ENCODE data around the gene SARS1.
A peak's percentile ranks its signal among the peaks of the same experiment; 100 is the strongest.

SARS1 gene

DNA sequence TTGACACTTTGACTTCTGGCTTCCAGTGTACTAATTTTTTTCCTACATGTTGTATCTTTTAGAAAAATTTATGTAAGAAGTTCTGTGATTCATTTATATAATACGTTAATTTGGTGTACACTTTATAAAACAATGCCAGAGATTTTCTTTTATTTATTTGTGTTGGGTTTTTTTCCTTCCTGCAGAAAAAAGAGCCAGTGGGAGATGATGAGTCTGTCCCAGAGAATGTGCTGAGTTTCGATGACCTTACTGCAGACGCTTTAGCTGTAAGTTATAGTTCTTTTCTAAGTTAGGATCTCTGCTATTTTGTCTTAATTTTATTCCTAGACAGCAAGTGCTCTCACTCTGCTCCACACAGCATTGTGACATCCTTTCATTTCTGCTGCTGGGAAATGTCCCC, 14.4 kb downstream of the SARS1 start:
- no peak for DNase-seq (ENCODE audit: low spot score)

DNA sequence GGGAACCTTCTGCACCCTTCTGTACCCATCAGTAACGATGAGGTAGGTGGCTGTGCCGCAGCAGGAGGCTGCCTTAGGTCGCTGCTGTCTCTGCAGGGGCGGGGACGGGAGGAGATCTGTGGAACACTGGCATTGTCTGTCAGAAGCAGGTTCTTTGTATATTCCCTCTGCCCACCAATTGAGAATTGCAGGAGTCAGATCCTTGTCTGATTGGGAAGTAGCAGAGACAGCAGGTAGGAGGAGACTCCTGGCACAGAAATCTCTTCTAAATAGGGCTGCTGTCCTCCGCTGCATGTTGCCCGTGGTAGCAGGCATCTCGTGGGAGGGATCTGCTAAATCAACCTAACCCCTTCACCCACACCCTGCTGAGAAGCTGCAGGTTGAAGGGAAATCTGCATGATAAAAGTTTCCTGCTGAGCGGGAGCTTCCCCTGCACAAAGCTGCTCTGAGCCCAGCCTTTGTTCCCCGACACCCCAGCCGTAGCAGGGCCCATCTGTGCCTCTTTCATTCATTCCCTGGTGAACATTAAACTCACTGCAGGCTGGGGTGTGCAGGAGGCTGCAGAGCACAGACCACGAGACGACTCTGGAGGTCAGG, 15.9 kb downstream of the SARS1 start:
- DNase-seq (ENCODE audit: low spot score), result no peak

DNA sequence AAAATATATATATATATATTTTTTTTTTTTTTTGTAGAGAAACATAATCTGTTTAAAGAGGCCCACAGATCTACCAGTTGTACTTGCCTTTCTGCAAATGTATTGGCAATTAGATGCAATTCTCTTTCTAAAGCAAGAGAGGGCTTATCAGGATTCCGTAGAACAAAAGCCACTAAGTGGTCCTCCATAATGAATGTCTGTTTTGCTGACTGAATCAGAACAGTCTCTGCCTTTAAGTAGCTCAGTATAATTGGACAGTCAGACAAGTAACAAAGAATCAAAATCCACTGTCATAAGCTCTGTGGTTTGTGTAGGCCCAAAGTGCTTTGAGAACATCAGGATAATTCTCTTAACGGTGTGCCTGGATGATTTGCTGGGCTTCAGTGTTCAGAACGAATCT, 17.3 kb downstream of the SARS1 start:
- DNase-seq (ENCODE audit: low spot score), result no peak

DNA sequence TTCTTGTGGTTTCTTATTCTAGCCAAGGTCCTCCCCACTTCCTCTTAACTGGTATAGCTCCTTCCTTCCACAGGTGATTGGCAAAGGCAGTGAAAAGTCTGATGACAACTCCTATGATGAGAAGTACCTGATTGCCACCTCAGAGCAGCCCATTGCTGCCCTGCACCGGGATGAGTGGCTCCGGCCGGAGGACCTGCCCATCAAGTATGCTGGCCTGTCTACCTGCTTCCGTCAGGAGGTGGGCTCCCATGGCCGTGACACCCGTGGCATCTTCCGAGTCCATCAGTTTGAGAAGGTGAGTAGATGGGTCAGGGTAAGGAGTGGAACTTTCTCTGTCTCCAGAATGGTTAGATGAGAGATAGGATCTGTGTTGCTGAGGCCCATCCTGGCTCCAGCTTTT, 21.4 kb downstream of the SARS1 start:
- DNase-seq (ENCODE audit: low spot score), result no peak

DNA sequence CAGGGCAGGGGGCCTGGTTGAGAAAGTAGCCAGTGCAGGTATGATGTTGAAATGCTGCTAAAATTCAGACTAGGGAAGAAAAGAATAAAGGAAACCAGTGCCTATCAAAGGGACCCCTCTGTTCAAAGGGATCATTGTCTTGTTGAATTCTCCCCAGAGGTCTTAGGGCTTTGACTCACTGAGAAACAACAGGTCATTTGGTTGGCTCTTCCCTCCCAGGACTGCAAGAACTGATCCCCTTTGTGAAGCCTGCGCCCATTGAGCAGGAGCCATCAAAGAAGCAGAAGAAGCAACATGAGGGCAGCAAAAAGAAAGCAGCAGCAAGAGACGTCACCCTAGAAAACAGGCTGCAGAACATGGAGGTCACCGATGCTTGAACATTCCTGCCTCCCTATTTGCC, 23.8 kb downstream of the SARS1 start:
- no peak for DNase-seq (ENCODE audit: low spot score)

DNA sequence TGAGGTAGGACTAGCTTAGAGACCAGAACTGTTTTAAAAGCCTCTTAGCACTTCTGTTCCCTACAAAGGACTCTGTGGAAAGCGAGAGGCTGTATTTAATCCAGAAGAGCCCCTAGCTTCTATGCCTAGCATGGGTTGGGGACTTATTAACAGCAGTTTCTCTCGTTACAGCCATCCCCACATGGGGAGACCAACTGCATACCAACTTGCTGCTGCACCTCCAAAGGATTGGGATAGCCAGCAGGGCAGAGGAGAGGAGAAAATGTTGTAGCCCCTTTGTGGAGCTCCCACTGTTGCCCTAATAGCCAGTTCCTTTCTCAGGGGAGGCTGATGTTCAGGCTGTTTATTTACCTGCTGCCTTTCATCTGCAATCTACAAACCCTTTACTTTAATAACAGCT, 24.7 kb downstream of the SARS1 start:
- DNase-seq (ENCODE audit: low spot score), result no peak

DNA sequence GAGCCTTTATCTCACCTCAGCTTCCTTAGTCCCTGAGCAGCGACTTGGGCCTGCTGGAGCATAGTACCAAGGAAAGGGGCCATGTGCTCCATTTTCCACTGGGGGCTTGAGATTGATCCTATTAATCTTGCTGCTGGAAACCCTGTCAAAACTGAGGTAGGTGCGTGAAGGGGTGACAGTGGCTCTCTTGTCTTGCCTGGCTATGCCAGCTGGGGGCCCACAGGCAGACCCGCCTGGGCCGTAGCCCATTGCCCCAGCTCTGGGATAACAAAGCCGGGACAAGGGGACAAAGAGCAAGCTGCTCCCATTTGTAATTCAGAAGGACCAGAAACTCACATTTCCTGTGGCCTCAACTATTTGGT, 25.3 kb downstream of the SARS1 start:
- DNase-seq (ENCODE audit: low spot score), result no peak

DNA sequence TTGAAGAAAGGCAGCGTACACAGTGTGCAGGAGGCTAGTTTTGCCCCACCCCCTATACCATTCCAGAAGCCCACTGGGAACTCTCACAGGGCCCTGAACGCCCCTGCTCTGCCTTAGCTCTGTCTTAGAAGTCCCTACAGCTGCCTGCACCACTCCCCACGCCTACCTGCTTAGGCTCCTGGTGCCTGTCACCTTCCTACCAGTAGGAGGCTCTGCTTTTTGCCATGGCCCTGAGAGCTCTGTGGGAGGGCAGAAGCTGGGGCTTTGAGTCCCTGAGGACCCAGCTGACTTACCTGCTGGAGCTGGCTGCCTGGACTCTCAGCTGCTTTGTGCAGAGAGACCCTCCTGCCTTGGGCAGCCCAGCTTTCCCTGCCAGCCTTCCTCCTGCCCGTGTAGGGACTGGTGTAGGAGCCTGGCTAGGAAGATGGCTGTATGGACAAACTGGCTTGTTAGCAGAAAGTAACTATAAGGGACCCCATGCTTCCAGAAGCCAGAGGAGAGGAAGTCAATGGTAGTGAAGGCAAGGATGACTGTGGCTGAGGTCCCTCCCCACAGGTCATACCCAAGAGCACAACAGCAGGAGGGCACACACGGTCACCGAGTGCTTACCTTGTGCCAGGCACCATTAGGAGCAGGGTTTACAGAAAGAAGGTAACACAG, 25.8 kb downstream of the SARS1 start:
- DNase-seq (ENCODE audit: low spot score), result peak; percentile 36

DNA sequence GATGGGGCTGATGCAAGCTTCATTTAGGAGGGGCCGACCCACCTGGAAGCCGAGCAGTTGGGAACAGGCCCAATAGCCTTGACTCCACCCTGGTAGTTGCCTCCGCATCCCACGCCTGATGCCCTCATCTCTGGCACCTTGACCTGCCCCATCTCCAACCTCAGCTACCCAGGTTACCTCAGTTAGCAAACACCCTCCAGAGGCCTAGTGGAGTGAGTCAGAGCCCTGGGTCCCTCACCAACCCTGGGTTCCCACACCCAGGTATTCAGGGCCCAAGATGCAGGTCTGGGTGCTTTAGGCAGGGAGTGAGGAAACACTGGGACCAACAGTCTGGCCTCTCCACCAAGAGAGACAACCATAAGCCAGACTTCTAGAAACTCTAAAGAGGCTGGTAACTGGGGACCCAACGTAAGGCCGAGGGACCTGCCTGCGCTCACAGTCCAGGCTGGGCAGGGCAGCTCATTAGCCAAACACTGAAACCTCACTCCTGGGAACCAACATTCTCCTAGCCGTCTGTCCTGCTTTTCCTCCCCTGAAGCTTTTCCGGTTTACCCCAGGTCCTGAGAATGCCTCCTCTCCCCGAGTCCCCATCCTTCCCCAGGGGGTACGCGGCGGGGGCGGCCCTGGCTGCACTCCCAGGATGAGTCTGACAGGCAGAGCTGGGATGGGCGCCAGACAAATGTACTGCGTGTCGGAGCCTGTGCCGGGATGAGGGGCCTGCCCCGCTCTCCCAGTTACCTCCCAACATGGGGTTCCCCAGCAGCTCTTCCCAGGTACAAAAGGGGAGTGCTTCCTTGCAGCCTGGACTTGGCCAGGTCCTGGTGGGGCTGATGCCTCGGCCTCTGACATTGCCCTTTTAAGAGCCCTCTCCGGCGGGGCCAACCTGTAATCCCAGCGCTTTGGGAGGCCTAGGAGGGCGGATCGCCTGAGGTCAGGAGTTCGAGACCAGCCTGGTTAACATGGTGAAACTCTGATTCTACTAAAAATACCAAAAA, 26.7 kb downstream of the SARS1 start:
- peak; percentile 19 for DNase-seq (ENCODE audit: low spot score)

DNA sequence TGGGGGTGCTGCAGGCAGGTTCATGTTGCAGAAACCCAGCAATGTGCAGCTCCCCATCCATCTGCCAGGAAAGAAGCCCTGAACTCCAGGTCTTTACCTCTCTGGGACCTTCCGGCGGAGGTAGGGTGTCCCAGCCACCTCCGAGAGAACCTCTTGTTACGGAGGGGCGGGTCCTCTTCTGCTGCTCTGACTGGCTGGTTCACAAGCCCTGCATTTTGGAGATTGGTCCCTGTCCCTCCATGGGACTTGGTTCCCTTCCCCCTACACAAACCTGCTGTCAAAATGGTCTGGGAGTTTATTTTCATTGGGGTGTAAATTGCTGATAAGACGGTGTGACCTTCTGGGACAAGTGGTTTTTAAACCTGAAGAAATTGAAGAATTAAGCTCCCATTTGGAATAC, 27.6 kb downstream of the SARS1 start:
- no peak for DNase-seq (ENCODE audit: low spot score)

DNA sequence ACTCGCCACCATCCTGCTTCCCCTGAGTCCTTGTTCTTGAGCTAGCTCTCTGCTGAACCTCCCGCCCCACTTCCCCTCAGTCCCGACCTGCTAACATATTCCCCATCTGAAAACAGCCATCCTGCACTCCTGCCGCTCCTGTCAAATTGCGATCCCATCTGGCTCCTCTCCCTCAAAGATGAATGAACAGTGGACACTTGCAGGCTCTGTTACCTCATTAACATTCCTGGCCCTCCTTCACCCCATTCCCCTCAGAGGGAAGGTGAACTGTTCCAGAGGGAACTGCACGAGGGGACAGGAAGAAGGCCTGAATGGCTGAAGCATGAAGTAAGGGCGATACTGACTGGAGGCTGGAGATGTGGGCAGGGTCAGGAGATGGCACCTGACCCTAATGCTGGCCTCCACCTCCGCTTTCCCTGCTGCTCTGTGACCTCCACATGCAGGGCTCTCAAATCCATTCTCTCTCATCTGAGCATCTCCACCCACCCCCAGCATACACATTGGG, 28.2 kb downstream of the SARS1 start:
- no peak for DNase-seq (ENCODE audit: low spot score)

DNA sequence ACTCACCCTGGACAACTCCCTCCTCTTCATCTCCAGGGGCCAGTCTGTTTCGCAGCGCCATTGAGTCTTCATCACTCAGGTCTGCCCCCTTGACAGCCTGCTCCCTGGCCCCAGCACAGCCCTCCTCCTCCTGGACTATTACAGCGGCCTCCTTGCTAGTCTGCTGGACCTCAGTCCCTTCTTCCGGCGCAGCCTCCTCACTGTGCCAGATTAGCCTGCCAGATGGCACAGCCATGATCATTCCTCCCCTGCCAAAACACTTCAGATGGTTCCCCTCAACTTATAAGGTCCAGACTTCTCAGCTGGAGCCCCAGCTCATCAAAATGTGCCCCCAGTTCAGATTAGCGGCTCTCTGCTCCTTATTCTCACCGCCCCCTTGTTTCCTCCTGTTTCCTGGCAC, 28.7 kb downstream of the SARS1 start:
- DNase-seq (ENCODE audit: low spot score), result no peak

DNA sequence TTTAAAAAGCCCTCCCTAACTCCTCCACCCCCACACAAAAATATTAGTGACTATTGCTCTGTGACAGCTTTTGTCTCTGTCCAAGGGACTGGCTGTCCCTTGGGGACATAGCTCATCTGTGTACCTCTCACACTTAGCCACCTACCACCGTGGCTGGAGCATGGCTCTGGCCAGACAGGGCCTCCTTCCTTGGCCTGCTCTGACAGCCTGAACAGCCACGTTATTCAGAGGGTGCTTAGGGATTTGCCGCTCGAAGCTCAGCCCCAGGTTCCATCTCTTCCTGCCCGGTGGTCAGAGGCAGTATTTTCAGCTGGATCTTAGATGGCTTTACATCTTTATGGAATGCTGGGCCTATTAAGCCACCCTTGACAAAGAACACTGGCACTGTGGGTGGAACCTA, 29.5 kb downstream of the SARS1 start:
- no peak for DNase-seq (ENCODE audit: low spot score)

DNA sequence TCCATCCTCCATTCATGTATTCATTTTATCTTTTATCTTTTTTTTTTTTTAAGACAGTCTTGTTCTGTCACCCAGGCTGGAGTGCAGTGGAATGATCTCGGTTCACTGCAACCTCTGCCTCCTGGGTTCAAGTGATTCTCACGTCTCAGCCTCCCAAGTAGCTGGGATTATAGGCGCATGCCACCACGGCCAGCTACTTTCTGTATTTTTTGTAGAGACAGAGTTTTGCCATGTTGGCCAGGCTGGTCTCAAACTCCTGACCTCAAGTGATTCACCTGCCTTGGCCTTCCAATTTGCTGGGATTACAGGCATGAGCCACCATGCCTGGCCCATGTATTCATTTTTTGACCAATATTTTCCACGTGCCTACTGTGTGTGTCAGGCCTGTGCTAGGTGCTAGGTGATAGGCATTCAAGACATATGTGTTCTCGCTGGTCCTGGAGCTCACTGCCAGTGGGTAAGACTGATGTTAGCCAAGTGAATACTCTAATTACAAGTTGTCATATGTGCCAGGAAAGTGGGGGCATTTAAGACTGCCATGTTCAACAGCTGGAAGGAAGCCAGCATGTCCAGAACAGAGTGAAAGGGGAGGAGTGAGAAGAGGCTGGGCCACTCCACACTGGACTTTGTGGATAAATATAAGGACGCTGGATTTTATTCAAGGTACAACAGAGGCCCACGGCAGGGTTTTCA, 30.3 kb downstream of the SARS1 start:
- no peak for DNase-seq (ENCODE audit: low spot score)

DNA sequence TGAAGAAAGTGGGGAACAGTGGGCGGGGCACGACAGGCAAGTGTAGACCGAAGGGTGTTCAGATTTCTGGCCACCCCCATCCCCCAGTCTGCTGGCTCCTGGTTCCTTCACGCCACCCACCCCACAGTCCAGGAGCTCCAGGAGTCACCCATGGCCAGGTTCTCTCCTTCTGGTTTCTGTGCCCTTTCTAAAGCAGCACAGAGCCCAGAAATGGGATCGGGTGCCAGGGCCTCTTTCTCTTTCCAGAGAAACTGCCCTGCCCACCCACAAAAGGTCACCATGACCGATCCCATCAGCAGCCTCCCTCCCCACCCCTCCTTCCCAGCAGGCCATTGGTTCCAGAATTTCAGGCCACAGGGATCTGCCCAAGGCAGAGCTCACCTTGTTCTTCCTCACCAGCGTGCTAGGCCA, 32.4 kb downstream of the SARS1 start:
- DNase-seq (ENCODE audit: low spot score), result no peak

DNA sequence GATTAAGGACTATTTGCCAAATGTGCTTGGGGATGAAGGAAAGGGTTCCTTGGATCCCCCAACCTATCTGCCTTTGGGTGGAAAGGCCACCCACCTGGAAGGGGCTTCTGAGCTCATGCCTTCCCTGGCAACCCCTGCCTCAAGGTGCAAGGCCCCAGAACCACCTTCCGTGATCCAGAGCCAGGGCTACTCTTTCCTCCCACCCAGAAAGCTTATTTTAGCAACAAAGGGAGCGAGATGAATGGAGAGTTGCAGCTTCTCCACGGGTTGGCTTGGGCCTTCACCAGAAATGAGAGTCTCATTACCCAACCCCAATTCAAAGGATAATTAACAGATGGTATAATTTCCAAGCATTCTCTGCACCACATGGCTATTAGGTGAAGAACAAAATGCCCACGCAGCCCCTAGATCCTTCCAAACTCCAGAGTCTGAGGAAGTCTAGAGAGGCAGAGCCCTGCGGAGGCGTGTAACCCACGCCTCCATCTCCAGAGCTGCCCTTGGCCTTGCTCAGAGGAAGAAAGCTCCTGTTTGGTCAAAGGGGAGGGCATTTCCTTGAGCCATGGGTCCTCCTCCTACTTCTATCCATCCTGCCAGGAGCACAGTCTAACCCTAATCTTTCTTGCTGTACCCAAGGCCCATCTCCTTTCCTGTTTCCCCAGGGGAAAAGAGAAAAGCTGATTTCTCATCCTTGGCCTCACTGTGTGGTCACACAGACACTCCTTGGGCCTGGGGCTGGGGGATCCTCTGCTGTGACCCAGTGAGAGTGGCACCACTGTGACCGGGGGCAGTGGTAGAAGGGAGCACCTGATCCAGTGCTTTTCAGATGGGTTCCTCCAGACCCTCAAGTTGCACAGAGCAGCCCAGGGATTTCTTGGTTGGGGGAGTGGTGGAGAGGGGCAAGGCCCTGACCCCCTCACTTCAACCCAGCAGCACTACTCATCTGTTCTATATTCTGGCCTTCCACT, 34.0 kb downstream of the SARS1 start:
- no peak for DNase-seq (ENCODE audit: low spot score)

DNA sequence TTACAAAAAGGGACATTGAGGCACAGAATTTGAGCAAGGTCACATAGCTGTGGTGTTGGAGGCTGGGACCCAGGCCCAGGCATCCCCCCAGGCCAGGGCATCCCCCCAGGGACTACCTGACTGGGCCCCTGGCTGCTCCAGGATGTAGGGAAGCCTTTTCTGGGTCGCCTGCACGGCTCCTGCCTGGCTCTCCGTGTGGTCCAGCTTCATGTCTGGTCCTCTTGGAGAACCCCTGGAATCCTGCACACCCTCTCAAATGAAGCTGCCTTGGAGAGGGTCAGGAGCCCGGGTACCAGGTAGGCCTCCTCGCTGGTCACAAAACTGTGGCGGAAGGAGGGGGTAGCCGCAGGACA, 34.7 kb downstream of the SARS1 start:
- no peak for DNase-seq (ENCODE audit: low spot score)

DNA sequence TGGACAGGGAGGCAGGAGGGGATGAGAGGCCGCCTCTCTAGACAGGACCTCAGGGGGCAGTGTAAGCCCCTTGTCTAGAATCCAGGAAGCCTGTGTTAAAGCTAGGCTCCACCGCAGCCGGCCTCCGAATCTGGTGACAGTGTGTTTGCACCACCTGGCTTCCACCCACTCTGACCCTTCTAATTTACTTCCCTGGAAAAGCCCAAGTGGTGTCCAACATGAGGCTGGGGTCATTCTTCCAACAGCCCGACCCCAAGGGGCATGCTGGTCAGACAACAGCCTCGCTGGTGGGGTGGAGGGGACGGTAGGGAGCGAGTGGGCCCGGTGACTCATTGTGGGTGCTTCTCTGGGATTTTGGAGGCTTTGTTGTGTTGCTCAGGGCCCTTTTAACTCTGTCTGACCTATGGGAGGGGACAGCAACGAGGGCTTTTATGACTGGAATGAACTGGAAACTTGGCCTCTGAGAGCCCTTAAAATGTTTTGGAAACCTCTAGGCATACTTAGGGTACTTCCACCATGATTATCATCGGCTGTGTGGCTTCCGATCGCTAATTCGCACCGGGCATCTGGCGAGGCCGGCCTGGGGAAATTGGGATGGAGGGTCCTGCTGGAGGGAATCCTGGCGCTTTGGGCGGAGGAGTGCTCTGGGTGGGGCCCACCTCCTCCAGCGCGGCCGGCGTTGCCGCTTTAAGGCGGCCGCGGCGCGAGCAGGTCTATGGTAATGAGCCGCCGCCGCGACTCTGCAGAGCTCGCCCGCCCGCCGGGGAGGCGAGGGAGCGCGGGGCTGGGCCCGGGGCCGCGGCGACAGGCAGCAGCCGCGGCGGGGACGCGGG, 35.3 kb downstream of the SARS1 start, which contains the start of gene CELSR2:
Gene CELSR2 (plus strand): TSS at position 743 of the 833 bp plus-strand sequence. CDS start 541 bp downstream, outside the sequence.
- DNase-seq (ENCODE audit: low spot score), result peak; percentile 55

DNA sequence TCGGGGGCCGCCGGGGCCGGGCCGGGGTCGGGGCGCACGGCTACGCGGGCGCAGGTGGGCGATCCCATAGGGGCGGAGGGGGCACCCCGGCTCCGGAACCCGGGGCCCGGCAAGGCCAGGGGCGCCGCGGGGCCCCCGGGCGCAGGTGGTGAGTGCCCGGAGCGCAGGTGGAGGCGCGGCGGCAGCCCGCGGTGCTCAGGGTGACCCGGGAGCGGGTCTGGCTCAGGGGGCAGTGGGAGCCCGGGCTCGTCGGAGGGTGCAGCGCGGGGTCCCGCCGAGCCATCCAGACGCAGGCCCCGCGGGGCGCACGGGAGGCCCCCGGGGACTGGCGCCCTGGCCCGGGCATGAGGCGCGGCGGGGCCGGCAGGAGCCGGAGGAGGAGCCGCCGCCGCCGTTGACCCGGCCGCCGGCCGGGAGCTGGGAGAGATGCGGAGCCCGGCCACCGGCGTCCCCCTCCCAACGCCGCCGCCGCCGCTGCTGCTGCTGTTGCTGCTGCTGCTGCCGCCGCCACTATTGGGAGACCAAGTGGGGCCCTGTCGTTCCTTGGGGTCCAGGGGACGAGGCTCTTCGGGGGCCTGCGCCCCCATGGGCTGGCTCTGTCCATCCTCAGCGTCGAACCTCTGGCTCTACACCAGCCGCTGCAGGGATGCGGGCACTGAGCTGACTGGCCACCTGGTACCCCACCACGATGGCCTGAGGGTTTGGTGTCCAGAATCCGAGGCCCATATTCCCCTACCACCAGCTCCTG, 36.1 kb downstream of the SARS1 start:
- DNase-seq (ENCODE audit: low spot score), result no peak

All from activated CD4-positive, alpha-beta T cell treated with anti-CD3 and anti-CD28 coated beads, Interleukin-2, Interleukin-4, amounts not matched to agents 100 ng/mL and 50 ng/mL, durations not matched to agents 16 hours and 8 hours (primary cell).